ENCODE results near the gene CC2D1A. TPM values are rescaled to one million over a fixed set of nuclear protein-coding genes. Genes with fewer than 3 reads are reported as not detected.

CC2D1A gene
- total RNA-seq, 4 donors from 2014 or later = 113 to 294 (median 177) TPM

- in situ Hi-C loops (cut with MboI; ENCODE audit: low pct_ligation_motif_present in 1 of 4, low pct_unique_long_range_greater_than_20kb in 1 of 4, low sequenced_read_pairs in 3 of 4) = loop anchor here in 2 of 4 donors (10.0 to 25.0 kb wide), 2 partner anchors 174 to 181 kb away; partner anchors contain the start of genes MISP3 (in 1 of the 2) and PALM3 (in 1 of the 2)
- Histone ChIP-seq H3K4me3 (no peak overlapping the region), H3K4me1 (peaks cover 14 to 49% (median 37%) of the 10 kb centered on the region in 4 donors), H3K9me3 (no peaks in the 10 kb centered on the region), H3K36me3 (no peaks in the 10 kb centered on the region), H3K27me3 (no peaks in the 10 kb centered on the region), H3K27ac (peak overlapping the region; percentile 72 to 85 (median 84))
- 45 to 50% methylated on average over 2 to 12 of the region's 12 CpGs for WGBS, 2 donors (ENCODE audit: low coverage in 1 of 2)
- TF ChIP-seq EP300 (IDR thresholded peaks at IDR 0.05; ENCODE audit: low read depth) = no peak
- TF ChIP-seq POLR2AphosphoS5 (IDR thresholded peaks at IDR 0.05) = no peak
- no peak for TF ChIP-seq CTCF (IDR thresholded peaks at IDR 0.05)
- TF ChIP-seq POLR2A (IDR thresholded peaks at IDR 0.05) = no peak
- intact Hi-C loops (cut with DNase I; ENCODE audit: low total_unique reads) = loop anchor here (2.0 kb wide), 1 partner anchor 194 kb away; no protein-coding TSS in a partner anchor
- DNase-seq = no peak
Measured at GRCh38 chr19:13881251-13881691, 24.7 kb upstream of the CC2D1A start.

GRCh38 chr19:13881692-13882418 is 24.1 kb upstream of the CC2D1A start:
- H3K27ac ChIP-seq = peak overlapping the region; percentile 72 to 85 (median 84)
- H3K4me1 ChIP-seq = peaks cover 14 to 54% (median 38%) of the 10 kb centered on the region in 4 donors
- DNase-seq = peak; percentile 63
- H3K36me3 ChIP-seq = no peaks in the 10 kb centered on the region
- intact Hi-C loops (cut with DNase I; ENCODE audit: low total_unique reads) (loop anchor here (2.0 kb wide), 1 partner anchor 193 kb away; no protein-coding TSS in a partner anchor), in situ Hi-C loops (cut with MboI; ENCODE audit: low pct_ligation_motif_present in 1 of 4, low pct_unique_long_range_greater_than_20kb in 1 of 4, low sequenced_read_pairs in 3 of 4) (loop anchor here in 2 of 4 donors (10.0 to 25.0 kb wide), 2 partner anchors 173 to 180 kb away; partner anchors contain the start of genes MISP3 (in 1 of the 2) and PALM3 (in 1 of the 2))
- TF ChIP-seq POLR2A (IDR thresholded peaks at IDR 0.05) (no peak), EP300 (IDR thresholded peaks at IDR 0.05; ENCODE audit: low read depth) (no peak), POLR2AphosphoS5 (IDR thresholded peaks at IDR 0.05) (no peak), CTCF (IDR thresholded peaks at IDR 0.05) (no peak)
- no peaks in the 10 kb centered on the region for H3K9me3 ChIP-seq
- no peaks in the 10 kb centered on the region for H3K27me3 ChIP-seq
- WGBS, 2 donors (ENCODE audit: low coverage in 1 of 2) = 27% methylated on average over 17 of the region's 17 CpGs; no CpG with 5 or more reads in 1 of the 2 donors
- no peak overlapping the region for H3K4me3 ChIP-seq

GRCh38 chr19:13882419-13882795 is 23.6 kb upstream of the CC2D1A start:
- intact Hi-C loops (cut with DNase I; ENCODE audit: low total_unique reads) = no loop called here
- no peak for TF ChIP-seq CTCF (IDR thresholded peaks at IDR 0.05)
- no peak for TF ChIP-seq POLR2AphosphoS5 (IDR thresholded peaks at IDR 0.05)
- no peak for TF ChIP-seq EP300 (IDR thresholded peaks at IDR 0.05; ENCODE audit: low read depth)
- TF ChIP-seq POLR2A (IDR thresholded peaks at IDR 0.05) = no peak
- Histone ChIP-seq H3K9me3 (no peaks in the 10 kb centered on the region), H3K27ac (peak overlapping the region; percentile 72 to 85 (median 84)), H3K27me3 (no peaks in the 10 kb centered on the region), H3K36me3 (no peaks in the 10 kb centered on the region), H3K4me3 (no peak overlapping the region), H3K4me1 (peaks cover 16 to 60% (median 42%) of the 10 kb centered on the region in 4 donors)
- in situ Hi-C loops (cut with MboI; ENCODE audit: low pct_ligation_motif_present in 1 of 4, low pct_unique_long_range_greater_than_20kb in 1 of 4, low sequenced_read_pairs in 3 of 4) = loop anchor here in 2 of 4 donors (10.0 to 25.0 kb wide), 2 partner anchors 172 to 180 kb away; partner anchors contain the start of genes MISP3 (in 1 of the 2) and PALM3 (in 1 of the 2)
- no peak for DNase-seq
- 66 to 74% methylated on average over 2 to 5 of the region's 5 CpGs for WGBS, 2 donors (ENCODE audit: low coverage in 1 of 2)

- TF ChIP-seq EP300 (IDR thresholded peaks at IDR 0.05; ENCODE audit: low read depth) (no peak), CTCF (IDR thresholded peaks at IDR 0.05) (no peak), POLR2A (IDR thresholded peaks at IDR 0.05) (no peak), POLR2AphosphoS5 (IDR thresholded peaks at IDR 0.05) (no peak)
- H3K9me3 ChIP-seq = no peaks in the 10 kb centered on the region
- H3K27me3 ChIP-seq = no peaks in the 10 kb centered on the region
- H3K4me3 ChIP-seq = no peak overlapping the region
- WGBS, 2 donors (ENCODE audit: low coverage in 1 of 2) = 85% methylated on average over 12 of the region's 12 CpGs; no CpG with 5 or more reads in 1 of the 2 donors
- no peaks in the 10 kb centered on the region for H3K36me3 ChIP-seq
- H3K4me1 ChIP-seq = peaks cover 20 to 64% (median 45%) of the 10 kb centered on the region in 4 donors
- no peak for DNase-seq
- in situ Hi-C loops (cut with MboI; ENCODE audit: low pct_ligation_motif_present in 1 of 4, low pct_unique_long_range_greater_than_20kb in 1 of 4, low sequenced_read_pairs in 3 of 4) (loop anchor here in 2 of 4 donors (10.0 to 25.0 kb wide), 2 partner anchors 172 to 179 kb away; partner anchors contain the start of genes MISP3 (in 1 of the 2) and PALM3 (in 1 of the 2)), intact Hi-C loops (cut with DNase I; ENCODE audit: low total_unique reads) (no loop called here)
- peak overlapping the region; percentile 72 to 85 (median 84) for H3K27ac ChIP-seq
Measured at GRCh38 chr19:13882836-13883235, 23.2 kb upstream of the CC2D1A start.
